ENCODE data around the gene UGT1A6. TPM values are rescaled to one million over a fixed set of nuclear protein-coding genes. Genes with fewer than 3 reads are reported as not detected.

Gene UGT1A6
- total RNA-seq, 1 experiment from 2014 or later = 98.0 TPM

- CTCF ChIA-PET = no interaction called here
- Mint-ChIP-seq H3K9me3 (ENCODE audit: low read depth, unreplicated experiment) (no peaks in the 10 kb centered on the region), H3K4me1 (ENCODE audit: low read depth, unreplicated experiment) (peaks cover 65% of the 10 kb centered on the region), H3K27ac (ENCODE audit: unreplicated experiment) (peak overlapping the region; percentile 81), H3K36me3 (ENCODE audit: insufficient read depth, unreplicated experiment) (peaks cover 25% of the 10 kb centered on the region), H3K4me3 (ENCODE audit: low read depth, unreplicated experiment) (no peak overlapping the region), H3K27me3 (ENCODE audit: unreplicated experiment) (no peaks in the 10 kb centered on the region)
- BruUV-seq (replicated peaks) = no TSS peak
- TF ChIP-seq CTCF (IDR thresholded peaks at IDR 0.05; ENCODE audit: unreplicated experiment) = no peak
- intact Hi-C loops (cut with micrococcal nuclease; ENCODE audit: unreplicated experiment) = no loop called here
- no peak for DNase-seq
These were observed 65.5 kb downstream of the UGT1A6 start for GRCh38 chr2:233758141-233758540.

- intact Hi-C loops (cut with micrococcal nuclease; ENCODE audit: unreplicated experiment) = no loop called here
- Mint-ChIP-seq H3K9me3 (ENCODE audit: low read depth, unreplicated experiment) (no peaks in the 10 kb centered on the region), H3K4me1 (ENCODE audit: low read depth, unreplicated experiment) (peaks cover 73% of the 10 kb centered on the region), H3K27ac (ENCODE audit: unreplicated experiment) (peak overlapping the region; percentile 81), H3K27me3 (ENCODE audit: unreplicated experiment) (no peaks in the 10 kb centered on the region), H3K4me3 (ENCODE audit: low read depth, unreplicated experiment) (no peak overlapping the region), H3K36me3 (ENCODE audit: insufficient read depth, unreplicated experiment) (peaks cover 25% of the 10 kb centered on the region)
- CTCF ChIA-PET = no interaction called here
- no peak for TF ChIP-seq CTCF (IDR thresholded peaks at IDR 0.05; ENCODE audit: unreplicated experiment)
- no TSS peak for BruUV-seq (replicated peaks)
- no peak for DNase-seq
These were observed 66.2 kb downstream of the UGT1A6 start for GRCh38 chr2:233758849-233759248.

- intact Hi-C loops (cut with micrococcal nuclease; ENCODE audit: unreplicated experiment) = loop anchor here (5.0 to 10.0 kb wide), 2 partner anchors 68 to 125 kb away; partner anchors contain the start of genes UGT1A10 and UGT1A6
- CTCF ChIA-PET = interaction anchor here (0.9 to 1.4 kb wide), 3 partner anchors 53 to 64 kb away, joined by 3 to 4 read pairs (median 4); no protein-coding TSS in a partner anchor
- peak within 1 kb of the TSS; percentile 59 for H3K4me3 Mint-ChIP-seq (ENCODE audit: low read depth, unreplicated experiment)
- no peak for TF ChIP-seq CTCF (IDR thresholded peaks at IDR 0.05; ENCODE audit: unreplicated experiment)
- peaks cover 84% of the 10 kb centered on the region for H3K4me1 Mint-ChIP-seq (ENCODE audit: low read depth, unreplicated experiment)
- DNase-seq = peak; percentile 62
- peak within 1 kb of the TSS; percentile 81 for H3K27ac Mint-ChIP-seq (ENCODE audit: unreplicated experiment)
- no peaks in the 10 kb centered on the region for H3K9me3 Mint-ChIP-seq (ENCODE audit: low read depth, unreplicated experiment)
- BruUV-seq (replicated peaks) = no TSS peak
- no peaks in the 10 kb centered on the region for H3K27me3 Mint-ChIP-seq (ENCODE audit: unreplicated experiment)
- peaks cover 30% of the 10 kb centered on the region for H3K36me3 Mint-ChIP-seq (ENCODE audit: insufficient read depth, unreplicated experiment)
These were observed 67.4 kb downstream of the UGT1A6 start, which contains the start of gene UGT1A1 for GRCh38 chr2:233760043-233760442. TSS of gene UGT1A1 (plus strand) at chr2:233760270. CDS start at chr2:233760288, 18 bp downstream.

- peak overlapping the region; percentile 81 for H3K27ac Mint-ChIP-seq (ENCODE audit: unreplicated experiment)
- no peaks in the 10 kb centered on the region for H3K9me3 Mint-ChIP-seq (ENCODE audit: low read depth, unreplicated experiment)
- no TSS peak for BruUV-seq (replicated peaks)
- peak overlapping the region; percentile 59 for H3K4me3 Mint-ChIP-seq (ENCODE audit: low read depth, unreplicated experiment)
- no peak for TF ChIP-seq CTCF (IDR thresholded peaks at IDR 0.05; ENCODE audit: unreplicated experiment)
- no peaks in the 10 kb centered on the region for H3K27me3 Mint-ChIP-seq (ENCODE audit: unreplicated experiment)
- DNase-seq = no peak
- intact Hi-C loops (cut with micrococcal nuclease; ENCODE audit: unreplicated experiment) = loop anchor here (5.0 to 10.0 kb wide), 2 partner anchors 69 to 126 kb away; partner anchors contain the start of genes UGT1A10 and UGT1A6
- H3K4me1 Mint-ChIP-seq (ENCODE audit: low read depth, unreplicated experiment) = peaks cover 87% of the 10 kb centered on the region
- CTCF ChIA-PET = interaction anchor here (1.4 kb wide), 1 partner anchor 63 kb away, joined by 3 read pairs; no protein-coding TSS in a partner anchor
- peaks cover 30% of the 10 kb centered on the region for H3K36me3 Mint-ChIP-seq (ENCODE audit: insufficient read depth, unreplicated experiment)
These were observed 68.5 kb downstream of the UGT1A6 start for GRCh38 chr2:233761040-233761769.

Measured in Calu3 (cell line).